Measurements from ENCODE around the gene NCOA7. TPM values are rescaled to one million over a fixed set of nuclear protein-coding genes. Genes with fewer than 3 reads are reported as not detected.

Gene NCOA7
- total and polyA plus RNA-seq, 4 donors = 8.6 to 40.9 (median 17.6) TPM

GRCh38 chr6:125791820-125792165 lies 1.0 kb downstream of the NCOA7 start:
- peaks cover 0 to 35% (median 20%) of the 10 kb centered on the region in 4 donors for H3K4me1 ChIP-seq (ENCODE audit: control insufficient read depth in 4 of 4, insufficient read depth in 4 of 4, low read length in 3 of 4)
- no peak for DNase-seq (ENCODE audit: low spot score)
- no peaks in the 10 kb centered on the region for H3K9me3 ChIP-seq (ENCODE audit: control insufficient read depth in 4 of 4, low read length in 3 of 4)
- H3K4me3 ChIP-seq (ENCODE audit: low read depth in 1 of 3, low read length in 3 of 3) = peak overlapping the region; percentile 84 to 95 (median 94)
- no peaks in the 10 kb centered on the region for H3K27me3 ChIP-seq (ENCODE audit: control insufficient read depth in 4 of 4, insufficient read depth in 4 of 4, low read length in 3 of 4)
- H3K36me3 ChIP-seq (ENCODE audit: control insufficient read depth in 4 of 4, insufficient read depth in 3 of 4, low read depth in 1 of 4, low read length in 3 of 4) = no peaks in the 10 kb centered on the region
- H3K27ac ChIP-seq (ENCODE audit: low read depth in 1 of 2, low read length in 2 of 2) = peak overlapping the region; percentile 81 to 90
- TF ChIP-seq ZBTB33 (IDR thresholded peaks at IDR 0.05) (no peak), EGR1 (IDR thresholded peaks at IDR 0.05; ENCODE audit: low read depth in 2 of 2) (no peak)
- no peak overlapping the region for H3K9ac ChIP-seq (ENCODE audit: low read depth in 1 of 2, low read length in 2 of 2)

- Histone ChIP-seq H3K27ac (ENCODE audit: low read depth in 1 of 2, low read length in 2 of 2) (peak overlapping the region in 1 of 2 donors; percentile 90), H3K9me3 (ENCODE audit: control insufficient read depth in 4 of 4, low read length in 3 of 4) (no peaks in the 10 kb centered on the region), H3K4me1 (ENCODE audit: control insufficient read depth in 4 of 4, insufficient read depth in 4 of 4, low read length in 3 of 4) (peaks cover 0 to 35% (median 20%) of the 10 kb centered on the region in 4 donors), H3K9ac (ENCODE audit: low read depth in 1 of 2, low read length in 2 of 2) (no peak overlapping the region), H3K4me3 (ENCODE audit: low read depth in 1 of 3, low read length in 3 of 3) (peak overlapping the region in 1 of 3 donors; percentile 95), H3K36me3 (ENCODE audit: control insufficient read depth in 4 of 4, insufficient read depth in 3 of 4, low read depth in 1 of 4, low read length in 3 of 4) (no peaks in the 10 kb centered on the region), H3K27me3 (ENCODE audit: control insufficient read depth in 4 of 4, insufficient read depth in 4 of 4, low read length in 3 of 4) (no peaks in the 10 kb centered on the region)
- WGBS = 59% methylated on average over 3 of the region's 3 CpGs
- TF ChIP-seq RXRA (IDR thresholded peaks at IDR 0.05) (no peak), MAX (IDR thresholded peaks at IDR 0.05) (no peak), FOXA2 (IDR thresholded peaks at IDR 0.05) (no peak), CTCF (IDR thresholded peaks at IDR 0.05; ENCODE audit: low read depth, low read length, missing input control) (no peak), TAF1 (conservative IDR thresholded peaks at IDR 0.05) (no peak), EGR1 (IDR thresholded peaks at IDR 0.05; ENCODE audit: low read depth in 2 of 2) (no peak), JUND (IDR thresholded peaks at IDR 0.05) (no peak), NR2F2 (IDR thresholded peaks at IDR 0.05) (no peak)
- no peak for DNase-seq (ENCODE audit: low spot score)
Measured at GRCh38 chr6:125792172-125792571, 1.4 kb downstream of the NCOA7 start.

- DNase-seq (ENCODE audit: low spot score) = no peak
- no peak for TF ChIP-seq RAD21 (IDR thresholded peaks at IDR 0.05)
- no peak for TF ChIP-seq ATF3 (IDR thresholded peaks at IDR 0.05)
- no peak for TF ChIP-seq TAF1 (conservative IDR thresholded peaks at IDR 0.05)
- no peak for TF ChIP-seq HNF4G (IDR thresholded peaks at IDR 0.05)
- TF ChIP-seq EGR1 (IDR thresholded peaks at IDR 0.05; ENCODE audit: low read depth in 2 of 2) = no peak
- no peak for TF ChIP-seq FOXA2 (IDR thresholded peaks at IDR 0.05)
- TF ChIP-seq SP1 (IDR thresholded peaks at IDR 0.05) = no peak
- no peak overlapping the region for H3K27ac ChIP-seq (ENCODE audit: low read depth in 1 of 2, low read length in 2 of 2)
- no peaks in the 10 kb centered on the region for H3K27me3 ChIP-seq (ENCODE audit: control insufficient read depth in 4 of 4, insufficient read depth in 4 of 4, low read length in 3 of 4)
- peaks cover 0 to 2% (median 0%) of the 10 kb centered on the region in 4 donors for H3K36me3 ChIP-seq (ENCODE audit: control insufficient read depth in 4 of 4, insufficient read depth in 3 of 4, low read depth in 1 of 4, low read length in 3 of 4)
- peaks cover 4 to 40% (median 20%) of the 10 kb centered on the region in 4 donors for H3K4me1 ChIP-seq (ENCODE audit: control insufficient read depth in 4 of 4, insufficient read depth in 4 of 4, low read length in 3 of 4)
- no peak overlapping the region for H3K9ac ChIP-seq (ENCODE audit: low read depth in 1 of 2, low read length in 2 of 2)
- no peaks in the 10 kb centered on the region for H3K9me3 ChIP-seq (ENCODE audit: control insufficient read depth in 4 of 4, low read length in 3 of 4)
- no peak overlapping the region for H3K4me3 ChIP-seq (ENCODE audit: low read depth in 1 of 3, low read length in 3 of 3)
Measured at GRCh38 chr6:125792680-125793079, 1.9 kb downstream of the NCOA7 start.

Data from liver (tissue), 9 donors.